Prostate gland (tissue), 2 donors: ENCODE data around the gene SEC24D.

Source experiments
- POLR2AphosphoS5 ChIP-seq: sonication (generic); formaldehyde crosslinking; IDR thresholded peaks from one replicate; pipeline ENCODE4 v1.6.1; 2017; ENCODE audit warnings: antibody characterized with exemption
- TF ChIP-seq, protein P1 (sequence below), 4 experiments: fragments of 200-600 bp in 2 of 4; fragments of 450-650 bp in 2 of 4; sonication (generic) in 2 of 4; IDR thresholded peaks; 1 replicate in 3 of 4; 2 replicates in 1 of 4; pipeline ENCODE4 v1.5.1; 2016 to 2019; ENCODE audit warnings: antibody characterized with exemption in 4 of 4, mild to moderate bottlenecking in 2 of 4, moderate library complexity in 2 of 4

DNA sequence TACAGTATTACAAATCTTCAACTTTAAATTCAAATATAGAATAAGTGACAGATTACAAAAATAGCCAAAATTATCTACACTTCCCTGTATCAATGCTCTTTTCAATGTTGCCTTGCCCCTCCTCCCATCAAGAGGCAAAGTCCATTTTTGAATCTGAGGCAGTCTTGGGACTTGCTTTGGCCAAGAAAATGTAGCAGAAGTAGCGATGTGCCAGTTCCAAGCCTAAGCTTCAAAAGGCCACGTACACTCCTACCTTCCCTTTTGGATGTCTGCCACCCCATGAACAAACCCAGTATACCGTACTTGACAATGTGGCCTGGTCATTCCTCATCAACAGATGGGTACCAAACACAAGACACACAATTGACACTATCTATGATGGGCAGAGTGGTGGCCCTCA lies 24.1 kb downstream of the SEC24D start:
- TF ChIP-seq, protein P1, sequence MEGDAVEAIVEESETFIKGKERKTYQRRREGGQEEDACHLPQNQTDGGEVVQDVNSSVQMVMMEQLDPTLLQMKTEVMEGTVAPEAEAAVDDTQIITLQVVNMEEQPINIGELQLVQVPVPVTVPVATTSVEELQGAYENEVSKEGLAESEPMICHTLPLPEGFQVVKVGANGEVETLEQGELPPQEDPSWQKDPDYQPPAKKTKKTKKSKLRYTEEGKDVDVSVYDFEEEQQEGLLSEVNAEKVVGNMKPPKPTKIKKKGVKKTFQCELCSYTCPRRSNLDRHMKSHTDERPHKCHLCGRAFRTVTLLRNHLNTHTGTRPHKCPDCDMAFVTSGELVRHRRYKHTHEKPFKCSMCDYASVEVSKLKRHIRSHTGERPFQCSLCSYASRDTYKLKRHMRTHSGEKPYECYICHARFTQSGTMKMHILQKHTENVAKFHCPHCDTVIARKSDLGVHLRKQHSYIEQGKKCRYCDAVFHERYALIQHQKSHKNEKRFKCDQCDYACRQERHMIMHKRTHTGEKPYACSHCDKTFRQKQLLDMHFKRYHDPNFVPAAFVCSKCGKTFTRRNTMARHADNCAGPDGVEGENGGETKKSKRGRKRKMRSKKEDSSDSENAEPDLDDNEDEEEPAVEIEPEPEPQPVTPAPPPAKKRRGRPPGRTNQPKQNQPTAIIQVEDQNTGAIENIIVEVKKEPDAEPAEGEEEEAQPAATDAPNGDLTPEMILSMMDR (IDR thresholded peaks at IDR 0.05) = no peak
- TF ChIP-seq POLR2AphosphoS5 = no peak
